ENCODE data around the gene HDAC5.
"Not testable (repeated sequence)": the region's sequence is repeated elsewhere in the genome, so short reads cannot be mapped to it uniquely, and the experiment has no call there.

HDAC5 gene

GRCh38 chr17:44132275-44132821 is 8.9 kb upstream of the HDAC5 start:
- no peak for DNase-seq (ENCODE audit: low spot score)

GRCh38 chr17:44131372-44131771 is 7.9 kb upstream of the HDAC5 start:
- DNase-seq (ENCODE audit: low spot score): not testable (repeated sequence)

GRCh38 chr17:44130693-44131349 is 7.4 kb upstream of the HDAC5 start:
- DNase-seq (ENCODE audit: low spot score): no peak

GRCh38 chr17:44128383-44128782 is 4.9 kb upstream of the HDAC5 start:
- no peak for DNase-seq (ENCODE audit: low spot score)

GRCh38 chr17:44124118-44124438 is 637 bp upstream of the HDAC5 start:
- no peak for DNase-seq (ENCODE audit: low spot score)

GRCh38 chr17:44122816-44123355 is 555 bp downstream of the HDAC5 start:
- DNase-seq (ENCODE audit: low spot score): no peak

GRCh38 chr17:44121997-44122815 is 1.2 kb downstream of the HDAC5 start:
- DNase-seq (ENCODE audit: low spot score): no peak

GRCh38 chr17:44120851-44121605 is 2.4 kb downstream of the HDAC5 start:
- DNase-seq (ENCODE audit: low spot score): no peak

- DNase-seq (ENCODE audit: low spot score): not testable (repeated sequence)
Measured at GRCh38 chr17:44120281-44120680, 3.2 kb downstream of the HDAC5 start.

- no peak for DNase-seq (ENCODE audit: low spot score)
Measured at GRCh38 chr17:44119798-44120197, 3.6 kb downstream of the HDAC5 start.

GRCh38 chr17:44119062-44119461 is 4.4 kb downstream of the HDAC5 start:
- DNase-seq (ENCODE audit: low spot score): no peak

GRCh38 chr17:44118427-44119050 is 4.9 kb downstream of the HDAC5 start:
- no peak for DNase-seq (ENCODE audit: low spot score)

GRCh38 chr17:44117351-44117750 is 6.1 kb downstream of the HDAC5 start:
- no peak for DNase-seq (ENCODE audit: low spot score)

GRCh38 chr17:44115585-44116415 is 7.6 kb downstream of the HDAC5 start:
- no peak for DNase-seq (ENCODE audit: low spot score)

GRCh38 chr17:44113868-44114840 is 9.3 kb downstream of the HDAC5 start:
- DNase-seq (ENCODE audit: low spot score): no peak

GRCh38 chr17:44113382-44113781 is 10.1 kb downstream of the HDAC5 start:
- DNase-seq (ENCODE audit: low spot score): no peak

- no peak for DNase-seq (ENCODE audit: low spot score)
Measured at GRCh38 chr17:44112284-44113280, 10.9 kb downstream of the HDAC5 start.

- no peak for DNase-seq (ENCODE audit: low spot score)
Measured at GRCh38 chr17:44111777-44112176, 11.7 kb downstream of the HDAC5 start.
